MM.1S (cell line): Measurements from ENCODE around the gene FBXL2.

ENCODE experiments used
- CTCF ChIP-seq: fragments of 300-600 bp; sonication (generic); IDR thresholded peaks from 2 replicates; pipeline ENCODE4 v1.5.1; 2016; ENCODE audit warnings: antibody characterized with exemption, low read length, mixed read lengths
- EZH2phosphoT487 ChIP-seq: fragments of 300-600 bp; sonication (generic); IDR thresholded peaks from 2 replicates; pipeline ENCODE4 v1.6.1; 2018; ENCODE audit warnings: antibody characterized with exemption, low read length

- TF ChIP-seq CTCF (no peak), EZH2phosphoT487 (no peak)
Observed at GRCh38 chr3:33395900-33396299, 118.7 kb downstream of the FBXL2 start.
